NCI-H748 (cell line): Measurements from ENCODE around the gene ARMC3.
"Not testable (repeated sequence)": the region's sequence is repeated elsewhere in the genome, so short reads cannot be mapped to it uniquely, and the experiment has no call there.

Source experiments
- DNase-seq: peaks from one replicate; lab custom pipeline; 2025; ENCODE audit not compliant: unreplicated experiment; lab: John Stamatoyannopoulos, UW

Gene ARMC3, protein sequence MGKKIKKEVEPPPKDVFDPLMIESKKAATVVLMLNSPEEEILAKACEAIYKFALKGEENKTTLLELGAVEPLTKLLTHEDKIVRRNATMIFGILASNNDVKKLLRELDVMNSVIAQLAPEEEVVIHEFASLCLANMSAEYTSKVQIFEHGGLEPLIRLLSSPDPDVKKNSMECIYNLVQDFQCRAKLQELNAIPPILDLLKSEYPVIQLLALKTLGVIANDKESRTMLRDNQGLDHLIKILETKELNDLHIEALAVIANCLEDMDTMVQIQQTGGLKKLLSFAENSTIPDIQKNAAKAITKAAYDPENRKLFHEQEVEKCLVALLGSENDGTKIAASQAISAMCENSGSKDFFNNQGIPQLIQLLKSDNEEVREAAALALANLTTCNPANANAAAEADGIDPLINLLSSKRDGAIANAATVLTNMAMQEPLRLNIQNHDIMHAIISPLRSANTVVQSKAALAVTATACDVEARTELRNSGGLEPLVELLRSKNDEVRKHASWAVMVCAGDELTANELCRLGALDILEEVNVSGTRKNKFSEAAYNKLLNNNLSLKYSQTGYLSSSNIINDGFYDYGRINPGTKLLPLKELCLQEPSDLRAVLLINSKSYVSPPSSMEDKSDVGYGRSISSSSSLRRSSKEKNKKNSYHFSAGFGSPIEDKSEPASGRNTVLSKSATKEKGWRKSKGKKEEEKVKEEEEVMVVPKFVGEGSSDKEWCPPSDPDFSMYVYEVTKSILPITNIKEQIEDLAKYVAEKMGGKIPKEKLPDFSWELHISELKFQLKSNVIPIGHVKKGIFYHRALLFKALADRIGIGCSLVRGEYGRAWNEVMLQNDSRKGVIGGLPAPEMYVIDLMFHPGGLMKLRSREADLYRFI

DNA sequence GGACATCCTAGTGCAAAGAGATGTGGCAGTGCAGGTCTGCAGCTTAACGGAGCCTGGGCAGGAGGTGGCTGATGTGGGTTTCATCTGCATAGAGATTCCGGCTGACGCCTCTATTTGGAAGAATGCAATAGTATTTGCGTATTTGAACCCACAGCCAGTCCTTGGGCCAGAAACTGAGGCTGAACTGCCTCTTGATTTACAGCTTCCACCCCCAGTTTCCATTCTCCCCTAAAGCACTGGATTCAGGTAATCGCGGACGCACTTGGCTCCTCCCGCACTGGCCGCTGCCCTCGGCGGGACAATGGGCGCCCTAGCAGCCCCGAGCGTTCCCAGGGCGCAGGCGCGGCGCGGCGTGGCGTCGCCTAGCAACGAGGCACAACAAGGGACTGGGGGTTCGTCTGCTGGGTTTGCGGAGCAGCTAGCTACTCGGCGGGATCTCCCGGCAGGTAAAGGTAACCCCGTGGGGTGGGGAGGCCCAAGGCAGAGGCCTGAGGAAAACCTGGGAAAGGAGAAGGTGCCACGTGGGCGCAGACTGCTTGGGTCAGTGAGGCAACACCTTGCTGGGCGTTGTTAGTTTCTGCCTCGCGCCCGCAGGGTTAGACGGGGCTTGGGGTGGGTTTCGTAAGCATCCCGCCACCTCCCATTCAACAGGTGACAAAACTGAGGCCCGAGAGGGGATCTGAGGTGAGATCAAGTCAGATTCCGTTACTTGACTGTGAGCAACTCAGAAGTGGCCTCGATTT, at the start of gene ARMC3:
Gene ARMC3, plus strand, starts transcription at position 393 of the 743 bp plus-strand sequence. CDS start 3,944 bp downstream, outside the sequence.
- peak; percentile 87 for DNase-seq

DNA sequence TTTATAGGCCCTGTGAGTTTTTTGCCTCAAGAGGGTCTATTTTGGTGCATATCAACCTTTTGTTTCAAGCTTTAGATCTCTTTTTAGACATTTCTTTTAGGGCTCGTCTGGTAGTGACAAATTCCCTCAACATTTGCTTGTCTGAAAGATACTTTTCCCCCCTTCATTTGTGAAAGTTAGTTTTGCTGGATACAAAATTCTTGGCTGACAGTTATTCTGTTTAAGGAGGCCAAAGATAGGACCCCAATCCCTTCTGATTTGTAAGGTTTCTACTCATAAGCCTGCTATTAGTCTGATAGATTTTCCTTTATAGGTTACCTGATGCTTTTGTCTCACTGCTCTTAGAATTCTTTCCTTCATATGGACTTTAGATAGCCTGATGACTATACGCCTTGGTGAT, 36.1 kb upstream of the ARMC3 start:
- no peak for DNase-seq

DNA sequence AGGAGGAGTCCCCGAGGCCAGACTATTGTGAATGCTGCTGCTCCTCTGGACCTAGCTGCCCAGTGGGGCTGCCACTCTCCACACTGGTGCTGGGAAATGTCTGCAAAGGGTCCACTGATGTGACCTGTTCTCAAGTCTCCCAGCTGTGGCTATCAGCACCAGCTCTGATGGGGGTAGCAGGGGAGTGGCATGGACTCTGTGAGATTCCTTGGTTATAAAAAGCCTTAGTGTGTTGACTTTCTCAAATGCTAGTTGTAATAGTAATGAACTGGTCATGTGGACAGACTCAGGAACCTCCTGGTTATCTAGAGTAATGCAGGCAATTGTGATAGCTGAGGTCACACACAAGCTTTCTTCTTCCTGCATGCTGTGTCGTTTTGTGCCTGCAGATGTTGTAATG, 34.1 kb upstream of the ARMC3 start:
- no peak for DNase-seq

DNA sequence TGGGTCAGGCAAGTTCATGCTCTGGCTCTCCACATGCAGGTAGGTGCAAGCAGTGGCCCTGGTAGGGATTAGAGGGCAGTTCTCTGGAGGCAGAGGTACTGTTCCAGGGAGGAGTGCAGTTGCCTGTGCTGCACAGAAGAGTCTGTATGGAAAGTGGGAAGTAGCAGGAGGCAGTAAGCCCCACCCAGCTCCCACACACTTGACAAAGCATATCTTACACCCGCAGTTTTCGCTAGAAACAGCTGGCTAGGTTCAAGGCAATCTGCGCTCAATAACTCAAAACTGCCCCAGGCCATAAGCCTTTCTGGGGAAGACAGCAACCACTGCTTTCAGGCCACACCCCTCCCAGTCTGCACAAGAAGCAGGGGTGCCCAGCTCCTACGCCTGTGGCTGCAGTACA, 33.1 kb upstream of the ARMC3 start:
- DNase-seq, result no peak

DNA sequence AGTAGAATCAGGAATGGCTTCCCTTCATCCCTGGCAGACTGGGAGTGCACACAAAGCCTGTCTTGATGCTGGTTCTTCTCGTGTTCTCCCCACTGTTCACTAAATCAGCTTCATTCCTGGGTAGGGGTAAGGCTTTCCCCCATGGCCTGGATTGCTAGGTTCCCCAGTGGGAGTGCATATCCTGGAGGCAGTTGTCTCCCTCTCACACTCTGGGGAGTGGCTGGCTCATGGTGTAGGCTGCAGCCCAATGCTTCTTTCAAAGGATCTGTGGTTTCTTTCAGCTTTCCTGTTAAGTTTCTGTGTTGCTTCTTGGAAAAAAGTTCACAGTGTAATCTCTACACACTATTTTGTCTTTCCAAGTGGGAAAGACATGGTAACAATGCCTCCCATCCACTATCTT, 32.6 kb upstream of the ARMC3 start:
- DNase-seq, result no peak

DNA sequence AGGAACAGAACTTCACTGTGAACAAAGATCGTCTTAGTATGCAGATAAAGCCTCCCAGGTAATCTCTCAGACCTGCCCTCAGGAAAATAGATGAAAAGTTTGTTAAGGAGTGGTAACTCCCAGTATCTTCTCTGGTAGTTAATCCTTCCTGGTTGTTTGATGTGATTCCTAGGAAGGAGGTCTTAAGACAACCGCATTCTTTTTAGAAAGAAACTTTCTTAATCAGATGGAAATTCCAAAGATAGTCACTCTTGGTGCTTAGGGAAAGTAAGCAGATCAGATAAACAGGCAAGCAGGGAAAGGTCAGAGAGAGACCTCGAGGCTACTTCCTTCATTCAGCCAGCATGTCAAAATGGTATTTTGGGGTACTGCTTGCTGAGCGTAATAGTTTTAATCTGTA, 30.5 kb upstream of the ARMC3 start:
- DNase-seq, result no peak

DNA sequence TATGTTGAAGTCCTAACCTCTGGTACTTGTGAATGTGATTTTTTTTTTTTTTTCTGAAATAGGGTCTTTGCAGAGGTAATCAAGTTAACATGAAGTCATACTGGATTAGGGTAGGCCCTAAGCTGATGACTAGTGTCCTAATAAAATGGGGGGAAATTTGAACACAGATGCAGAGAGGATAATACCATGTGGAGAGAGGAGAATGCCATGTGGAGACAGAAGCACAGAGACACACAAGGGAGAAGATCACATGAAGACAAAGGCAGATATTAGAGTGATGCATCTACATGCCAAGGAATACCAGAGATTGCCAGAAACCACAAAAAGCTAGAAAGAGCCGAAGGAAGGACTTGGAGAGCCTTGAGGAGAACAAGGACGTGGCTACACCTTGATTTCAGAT, 28.5 kb upstream of the ARMC3 start:
- no peak for DNase-seq

DNA sequence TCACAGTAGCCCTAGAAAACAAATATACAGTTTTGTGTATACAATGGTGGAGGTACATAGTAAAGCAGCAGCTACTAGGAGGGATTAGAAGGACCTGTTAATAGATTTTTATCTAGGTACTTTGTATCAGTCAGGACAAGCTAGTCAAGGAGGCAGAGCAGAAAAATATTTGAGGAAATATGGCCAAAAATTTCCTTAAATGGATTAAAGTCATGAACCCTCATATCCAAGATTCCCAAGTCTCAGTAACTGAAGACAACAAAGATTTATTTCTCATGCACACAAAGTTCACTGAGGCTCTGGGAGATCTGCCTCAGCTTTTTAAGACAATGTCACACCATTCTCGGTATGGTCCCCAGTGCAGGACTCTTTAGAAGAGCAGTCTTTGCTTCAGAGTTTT, 28.1 kb upstream of the ARMC3 start:
- DNase-seq, result no peak

DNA sequence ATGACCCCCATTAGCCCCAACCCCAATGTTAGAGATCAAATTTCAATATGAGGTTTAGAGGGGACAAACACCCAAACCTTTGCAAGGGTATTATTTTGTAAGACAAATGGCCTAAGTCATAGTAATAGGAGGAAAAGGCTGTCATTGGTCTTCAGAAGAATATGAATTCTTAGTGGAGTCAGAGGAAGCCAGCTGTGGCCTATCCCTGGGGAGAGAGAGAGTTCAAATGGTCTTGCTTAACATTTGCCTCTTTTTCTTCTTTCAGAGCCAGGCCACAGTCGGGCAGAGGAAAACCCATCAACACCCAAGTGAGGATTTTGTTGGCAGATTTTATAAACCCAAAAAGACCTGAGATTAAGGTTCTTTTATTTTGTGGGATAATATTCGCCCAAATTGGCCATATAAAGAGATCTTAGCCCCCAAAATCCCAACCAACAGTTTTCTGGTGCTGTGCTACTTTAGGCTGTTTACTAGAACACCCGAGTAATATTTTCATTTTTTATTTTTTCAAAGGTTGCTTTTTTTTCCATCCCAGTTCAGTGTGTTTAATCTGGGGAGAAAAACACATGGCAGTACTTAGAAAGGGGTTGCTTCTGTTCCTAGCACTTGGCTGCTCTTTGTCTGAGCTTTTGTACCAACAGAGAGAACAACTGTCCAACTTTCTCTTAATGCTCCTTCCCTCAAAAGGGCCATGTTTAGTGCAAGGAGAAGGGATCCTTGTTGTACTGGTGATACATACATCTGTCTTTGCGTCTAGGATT, 26.8 kb upstream of the ARMC3 start:
- no peak for DNase-seq

DNA sequence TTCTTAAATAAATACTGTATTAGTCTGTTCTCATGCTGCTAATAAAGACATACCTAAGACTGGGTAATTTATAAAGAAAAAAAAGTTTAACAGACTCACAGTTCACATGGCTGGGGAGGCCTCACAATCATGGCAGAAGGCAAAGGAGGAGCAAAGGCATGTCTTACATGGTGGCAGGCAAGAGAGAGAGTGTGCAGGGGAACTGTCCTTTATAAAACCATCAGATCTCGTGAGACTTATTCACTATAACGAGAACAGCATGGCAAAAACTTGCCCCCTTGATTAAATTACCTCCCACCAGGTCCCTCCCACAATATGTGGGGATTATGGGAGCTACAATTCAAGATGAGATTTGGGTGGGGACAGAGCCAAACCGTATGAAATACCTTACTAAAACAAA, 25.7 kb upstream of the ARMC3 start:
- DNase-seq, result not testable (repeated sequence)

DNA sequence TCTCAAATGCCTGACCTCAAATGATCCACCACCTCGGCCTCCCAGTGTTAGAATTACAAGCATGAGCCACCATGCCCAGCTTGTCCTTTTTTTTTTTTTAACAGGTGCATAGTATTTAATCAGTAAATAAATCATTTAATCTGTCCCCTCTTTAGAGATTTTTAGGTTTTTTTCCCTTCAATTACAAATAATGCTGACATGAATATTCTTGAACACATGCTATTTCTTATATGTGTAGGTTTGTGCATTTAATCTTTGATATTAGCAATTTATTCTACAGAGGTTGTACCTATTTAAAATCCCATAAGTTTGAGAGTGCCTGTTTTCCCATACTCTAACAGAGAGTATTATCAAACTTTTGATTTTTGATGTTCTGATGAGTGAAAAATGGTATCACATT, 24.2 kb upstream of the ARMC3 start:
- no peak for DNase-seq

DNA sequence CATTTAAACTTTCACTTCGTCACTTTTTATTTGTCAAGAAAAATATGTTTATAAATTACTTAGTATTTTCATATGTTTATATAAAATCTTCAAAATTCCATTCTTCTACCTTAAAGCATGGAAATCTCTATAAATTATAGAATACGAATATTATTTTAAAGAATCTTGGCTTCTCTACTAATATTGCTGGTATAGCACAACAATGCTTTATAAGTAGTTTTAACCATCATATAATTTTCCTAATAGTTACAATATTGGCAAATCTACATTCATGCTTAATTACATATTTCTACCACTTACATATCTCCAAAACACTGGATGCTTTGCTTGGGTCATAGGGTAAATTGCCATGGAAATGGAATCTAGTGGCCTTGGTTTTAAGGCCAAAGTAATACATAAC, 21.1 kb upstream of the ARMC3 start:
- DNase-seq, result no peak

DNA sequence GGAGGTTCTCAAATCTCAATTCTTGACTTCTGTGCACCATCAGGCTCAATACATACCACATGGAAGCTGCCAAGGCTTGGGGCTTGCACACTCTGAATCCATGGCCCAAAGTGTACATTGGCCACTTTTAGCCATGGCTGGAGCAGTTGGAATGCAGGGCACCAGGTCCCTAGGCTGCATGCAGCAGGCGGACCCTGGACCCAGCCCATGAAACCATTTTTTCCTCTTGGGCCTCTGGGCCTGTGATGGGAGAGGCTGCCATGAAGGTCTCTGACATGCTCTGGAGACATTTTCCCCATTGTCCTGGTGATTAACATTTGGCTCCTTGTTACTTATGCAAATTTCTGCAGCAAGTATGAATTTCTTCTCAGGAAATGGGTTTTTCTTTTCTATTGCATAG, 19.0 kb upstream of the ARMC3 start:
- DNase-seq, result no peak

DNA sequence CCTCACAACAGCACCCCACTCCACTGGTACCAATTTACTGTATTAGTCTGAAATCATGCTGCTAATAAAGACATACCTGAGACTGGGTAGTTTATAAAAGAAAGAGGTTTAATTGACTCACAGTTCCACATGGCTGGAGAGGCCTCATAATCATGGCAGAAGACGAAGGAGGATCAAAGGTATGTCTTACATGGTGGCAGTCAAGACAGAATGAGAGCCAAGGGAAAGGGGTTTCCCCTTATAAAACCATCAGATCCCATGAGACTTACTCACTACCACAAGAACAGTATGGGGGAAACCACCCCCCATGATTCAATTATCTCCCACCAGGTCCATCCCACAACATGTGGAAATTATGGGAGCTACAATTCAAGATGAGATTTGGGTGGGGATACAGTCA, 18.2 kb upstream of the ARMC3 start:
- not testable (repeated sequence) for DNase-seq

DNA sequence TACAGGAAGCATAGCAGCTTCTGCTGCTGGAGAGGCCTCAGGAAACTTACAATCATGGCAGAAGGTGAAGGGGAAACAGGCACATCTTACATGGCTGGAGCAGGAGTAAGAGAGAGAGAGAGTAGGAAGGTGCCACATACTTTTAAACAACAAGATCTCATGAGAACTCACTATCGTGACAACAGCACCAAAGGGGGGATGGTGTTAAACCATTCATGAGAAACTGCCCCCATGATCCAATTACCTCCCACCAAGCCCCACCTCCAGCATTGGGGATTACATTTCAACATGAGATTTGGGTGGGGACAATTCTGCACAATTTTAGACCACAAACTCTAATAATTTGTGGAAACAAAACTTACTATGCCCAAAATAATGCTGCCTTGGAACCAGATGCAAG, 16.8 kb upstream of the ARMC3 start:
- DNase-seq, result no peak

DNA sequence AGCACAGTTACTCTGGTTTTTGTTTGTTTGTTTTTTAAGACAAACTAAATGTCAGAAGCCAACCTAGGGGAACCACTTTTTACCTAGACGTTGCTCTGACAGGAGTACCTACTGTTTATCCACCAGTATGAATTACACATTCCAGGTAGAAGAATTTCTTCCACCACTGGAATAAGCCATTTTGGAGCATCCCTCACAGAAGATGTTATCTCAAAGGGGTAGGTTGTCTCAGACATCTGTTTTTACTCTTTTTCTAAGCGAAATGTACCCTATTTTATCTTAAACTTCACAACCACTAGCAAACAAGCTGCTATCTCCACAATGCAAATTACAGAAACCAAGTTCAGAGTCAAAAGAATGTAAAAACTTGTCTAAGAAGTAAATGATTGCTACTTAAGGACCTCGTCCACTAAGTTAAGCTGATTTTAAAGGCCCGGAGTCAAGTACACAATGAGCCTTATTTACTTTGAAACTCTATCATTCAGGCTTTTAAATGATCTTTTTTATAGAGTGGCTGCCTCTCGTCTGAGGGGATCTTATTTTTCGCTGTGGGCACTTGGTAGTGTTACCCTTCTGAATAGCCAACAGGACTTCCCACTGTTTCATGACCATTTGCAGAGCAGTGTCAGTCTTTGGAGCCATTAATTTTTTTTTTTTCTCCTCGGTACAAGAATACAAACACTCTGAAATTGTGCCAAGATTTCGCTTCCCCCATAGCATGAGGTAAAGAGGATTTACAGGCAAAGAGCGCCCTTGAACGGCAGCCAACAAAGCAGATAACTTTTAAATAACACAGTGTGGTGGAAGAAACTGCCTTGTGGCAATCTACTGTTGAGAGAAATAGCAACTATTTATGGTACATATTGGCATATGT, 15.7 kb upstream of the ARMC3 start:
- peak; percentile 92 for DNase-seq

DNA sequence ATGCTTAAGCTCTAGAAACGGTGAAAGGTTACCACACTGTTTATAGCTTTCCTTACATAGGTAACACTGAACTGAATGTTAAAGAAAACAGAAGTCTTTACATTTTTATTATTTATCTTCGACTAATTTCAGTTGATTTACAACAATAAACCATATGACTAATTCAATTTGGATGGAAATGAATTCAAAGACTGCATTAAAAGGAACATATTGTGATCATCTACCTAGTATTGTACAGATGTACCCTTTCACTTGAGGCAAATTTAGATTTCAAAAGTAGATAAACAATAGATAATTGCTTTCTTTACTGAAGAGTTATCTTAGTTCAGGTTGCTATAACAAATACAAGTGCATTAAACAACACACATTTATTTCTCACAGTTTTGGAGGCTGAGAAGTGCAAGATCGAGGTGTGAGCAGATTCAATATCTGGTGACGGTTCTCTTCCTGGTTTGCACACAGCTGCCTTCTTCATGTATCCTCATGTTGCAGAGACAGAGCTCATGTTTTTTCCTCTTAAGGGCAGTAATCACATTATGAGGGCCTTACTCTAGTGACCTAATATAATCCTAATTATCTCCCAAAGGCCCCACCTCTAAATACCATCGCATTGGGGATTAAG, 15.0 kb upstream of the ARMC3 start:
- peak; percentile 42 for DNase-seq

DNA sequence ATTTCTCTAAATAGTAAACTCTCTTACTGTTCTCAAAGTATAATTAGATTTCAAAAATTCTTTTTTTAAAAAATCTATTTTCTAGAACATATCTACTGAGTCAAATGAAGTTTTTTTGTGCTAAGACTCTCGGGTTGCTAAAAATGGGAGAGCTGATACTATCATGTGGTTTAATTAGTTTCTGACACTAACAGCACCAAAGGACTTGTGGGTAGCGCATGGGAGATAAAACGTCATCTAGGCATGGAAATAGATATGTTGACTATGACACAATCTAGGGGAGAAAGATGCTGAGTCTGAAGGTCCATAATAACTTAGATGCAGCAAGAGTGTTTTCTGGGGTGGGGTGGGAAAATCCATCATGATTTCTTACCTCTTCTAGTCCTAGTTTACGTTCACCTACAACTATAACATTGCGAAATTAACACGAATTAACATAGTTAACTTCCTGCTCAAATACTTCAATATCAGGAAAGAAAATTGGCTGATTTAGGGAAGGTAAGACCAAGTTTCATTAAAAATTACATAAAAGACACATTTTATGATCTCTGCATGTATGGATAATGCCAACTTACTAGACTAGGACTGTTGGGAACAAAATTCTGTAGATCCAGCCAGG, 14.3 kb upstream of the ARMC3 start:
- DNase-seq, result no peak

DNA sequence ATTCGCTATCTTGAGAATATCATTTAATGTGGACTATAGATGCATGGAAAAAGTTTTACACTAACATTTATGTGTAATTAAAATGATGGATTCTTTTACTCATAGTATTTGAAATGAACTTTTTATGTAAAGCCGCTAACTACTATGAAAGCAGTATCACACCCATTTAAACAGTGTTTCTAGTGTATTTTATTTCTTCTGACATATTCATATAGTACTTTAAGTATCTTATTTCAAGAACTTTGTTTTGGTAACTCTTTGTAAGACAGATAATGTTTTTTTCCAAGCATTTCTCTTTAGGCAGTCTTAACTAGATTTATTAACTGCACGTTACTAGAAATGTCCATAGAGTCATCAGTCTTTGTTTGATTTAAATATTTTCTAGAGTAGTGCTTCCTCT, 12.5 kb upstream of the ARMC3 start:
- DNase-seq, result no peak
